Keratinocyte (primary cell): Measurements from ENCODE around the gene XPC. TPM values are rescaled to one million over a fixed set of nuclear protein-coding genes. Genes with fewer than 3 reads are reported as not detected.

Source experiments
- DNase-seq: peaks from one replicate; pipeline ENCODE4 v3.0.0-alpha.2; 2011; ENCODE audit warnings: low read depth, missing footprints, low spot score
- FAIRE-seq: peaks from 2 replicates; lab custom pipeline; 2011; peaks lifted over from hg19 to GRCh38; lab: Jason Lieb, UNC
- H2AFZ ChIP-seq: 2 replicates; pipeline ENCODE4 v1.6.0; 2012; ENCODE audit warnings: low read length, control low read depth, inconsistent platforms; ENCODE audit not compliant: control insufficient read depth
- H3K27ac ChIP-seq: 2 replicates; pipeline ENCODE4 v1.5.1; 2011; ENCODE audit warnings: low read length; ENCODE audit not compliant: control insufficient read depth, insufficient read depth
- H3K27me3 ChIP-seq: 3 replicates; pipeline ENCODE4 v1.6.0; 2011; ENCODE audit warnings: low read length; ENCODE audit not compliant: control insufficient read depth, insufficient read depth; ENCODE audit errors: extremely low read depth
- H3K36me3 ChIP-seq, 2 experiments: 2 replicates in 1 of 2; 3 replicates in 1 of 2; pipeline ENCODE4 v1.5.1; 2011; ENCODE audit warnings: low read length in 2 of 2, mild to moderate bottlenecking in 1 of 2; ENCODE audit not compliant: control insufficient read depth in 2 of 2, insufficient read depth in 2 of 2; ENCODE audit errors: extremely low read depth in 1 of 2
- H3K4me1 ChIP-seq: 3 replicates; pipeline ENCODE4 v1.5.1; 2011; ENCODE audit warnings: low read length; ENCODE audit not compliant: control insufficient read depth, insufficient read depth; ENCODE audit errors: extremely low read depth
- H3K4me2 ChIP-seq: 3 replicates; pipeline ENCODE4 v1.6.0; 2011; ENCODE audit warnings: low read depth, low read length; ENCODE audit not compliant: control insufficient read depth, insufficient read depth; ENCODE audit errors: extremely low read depth
- H3K4me3 ChIP-seq, 3 experiments: fragments of 200-600 bp in 1 of 3; sonication (generic) in 1 of 3; 2 replicates in 2 of 3; 3 replicates in 1 of 3; pipeline ENCODE4 v1.5.1; 2011 to 2016; ENCODE audit warnings: low read length in 3 of 3, mild to moderate bottlenecking in 3 of 3, control low read depth in 2 of 3, inconsistent platforms in 1 of 3, low read depth in 1 of 3, mixed read lengths in 1 of 3, mixed run types in 1 of 3, moderate library complexity in 1 of 3; ENCODE audit not compliant: control insufficient read depth in 2 of 3, insufficient read depth in 2 of 3; ENCODE audit errors: extremely low read depth in 1 of 3
- H3K79me2 ChIP-seq: 2 replicates; pipeline ENCODE4 v1.6.0; 2012; ENCODE audit warnings: low read length; ENCODE audit not compliant: control insufficient read depth, insufficient read depth
- H3K9ac ChIP-seq: 3 replicates; pipeline ENCODE4 v1.6.0; 2011; ENCODE audit warnings: low read length; ENCODE audit not compliant: control insufficient read depth, insufficient read depth; ENCODE audit errors: extremely low read depth
- H3K9me1 ChIP-seq: 3 replicates; pipeline ENCODE4 v1.6.0; 2011; ENCODE audit warnings: low read length; ENCODE audit not compliant: control insufficient read depth, insufficient read depth; ENCODE audit errors: extremely low read depth
- H3K9me3 ChIP-seq: 2 replicates; pipeline ENCODE4 v1.5.1; 2012; ENCODE audit warnings: low read depth, low read length; ENCODE audit not compliant: control insufficient read depth
- H4K20me1 ChIP-seq: 3 replicates; pipeline ENCODE4 v1.6.0; 2011; ENCODE audit warnings: low read length; ENCODE audit not compliant: control insufficient read depth, insufficient read depth; ENCODE audit errors: extremely low read depth
- CTCF ChIP-seq, 3 experiments: IDR thresholded peaks in 1 of 3; conservative IDR thresholded peaks in 1 of 3; optimal IDR thresholded peaks in 1 of 3; 2 replicates in 2 of 3; 3 replicates in 1 of 3; pipeline versions ENCODE3 to v1.5.1; 2011; ENCODE audit warnings: low read length in 3 of 3, mild to moderate bottlenecking in 3 of 3, moderate library complexity in 2 of 3, control low read depth in 1 of 3, inconsistent platforms in 1 of 3; ENCODE audit not compliant: insufficient read depth in 2 of 3; ENCODE audit errors: extremely low read depth in 1 of 3
- EZH2 ChIP-seq: IDR thresholded peaks from one replicate; pipeline ENCODE4 v1.6.1; 2012; ENCODE audit warnings: inconsistent platforms, mild to moderate bottlenecking, low read length, moderate library complexity
- dilution Hi-C: fragments of 300-500 bp; cut with MboI; formaldehyde crosslinking; loops from one replicate; pipeline ENCODE4 v1.7.0; 2020; ENCODE audit warnings: low sequenced_read_pairs; ENCODE audit not compliant: extremely low pct_ligation_motif_present
- polyA plus RNA-seq, 5 experiments: library from polyadenylated mRNA; depleted of rRNA in 3 of 5; stranded (reverse) in 3 of 5; stranded (forward) in 1 of 5; unstranded in 1 of 5; fragments of >200 nt; gene quantifications; 1 replicate in 1 of 5; 2 replicates in 3 of 5; 3 replicates in 1 of 5; pipeline versions ENCODE4 v1.2.1 to v1.2.3, GENCODE V29; 2011 to 2012; ENCODE audit warnings: missing spikeins in 2 of 5, low read depth in 1 of 5, low replicate concordance in 1 of 5

The XPC gene
- polyA plus RNA-seq, 1 donor (not counting 4 experiments of a cell fraction or from before 2014, with no cell fraction given): 24.9 TPM

GRCh38 chr3:14141144-14141543 lies 37.3 kb downstream of the XPC start:
- dilution Hi-C loops: no loop called here
- no peak overlapping the region for H3K9ac ChIP-seq
- H3K9me1 ChIP-seq: no peaks in the 10 kb centered on the region
- H3K4me2 ChIP-seq: no peak overlapping the region
- no peak for TF ChIP-seq EZH2
- no peak for TF ChIP-seq CTCF (optimal IDR thresholded peaks at IDR 0.05 in 1 of 3, IDR thresholded peaks at IDR 0.05 in 1 of 3, conservative IDR thresholded peaks at IDR 0.05 in 1 of 3; ENCODE audit: extremely low read depth in 1 of 3, insufficient read depth in 2 of 3, low read length in 3 of 3)
- H3K9me3 ChIP-seq: no peaks in the 10 kb centered on the region
- H3K79me2 ChIP-seq: peaks cover 3% of the 10 kb centered on the region
- H3K27me3 ChIP-seq: no peaks in the 10 kb centered on the region
- DNase-seq (no peak), FAIRE-seq (no peak)
- H3K36me3 ChIP-seq: peaks cover 23 to 57% of the 10 kb centered on the region in 2 experiments
- H3K4me3 ChIP-seq: no peak overlapping the region
- peaks cover 60% of the 10 kb centered on the region for H3K4me1 ChIP-seq
- H4K20me1 ChIP-seq: peaks cover 2% of the 10 kb centered on the region
- H2AFZ ChIP-seq: no peak overlapping the region
- H3K27ac ChIP-seq: no peak overlapping the region

- no peak for TF ChIP-seq EZH2
- no peak for TF ChIP-seq CTCF (optimal IDR thresholded peaks at IDR 0.05 in 1 of 3, IDR thresholded peaks at IDR 0.05 in 1 of 3, conservative IDR thresholded peaks at IDR 0.05 in 1 of 3; ENCODE audit: extremely low read depth in 1 of 3, insufficient read depth in 2 of 3, low read length in 3 of 3)
- no peak overlapping the region for H3K27ac ChIP-seq
- H3K9me1 ChIP-seq: no peaks in the 10 kb centered on the region
- peaks cover 25 to 57% of the 10 kb centered on the region in 2 experiments for H3K36me3 ChIP-seq
- peaks cover 2% of the 10 kb centered on the region for H4K20me1 ChIP-seq
- H3K9ac ChIP-seq: no peak overlapping the region
- no peak overlapping the region for H3K4me2 ChIP-seq
- no peak for FAIRE-seq
- no peaks in the 10 kb centered on the region for H3K9me3 ChIP-seq
- H3K79me2 ChIP-seq: peaks cover 3% of the 10 kb centered on the region
- H2AFZ ChIP-seq: no peak overlapping the region
- no peaks in the 10 kb centered on the region for H3K27me3 ChIP-seq
- DNase-seq: no peak
- dilution Hi-C loops: no loop called here
- H3K4me3 ChIP-seq: no peak overlapping the region
- peaks cover 63% of the 10 kb centered on the region for H3K4me1 ChIP-seq
Observed at GRCh38 chr3:14140668-14141067, 37.7 kb downstream of the XPC start.
